Posterior vena cava (tissue), 2 donors: ENCODE measurements around the gene PLA2G4B. TPM values are rescaled to one million over a fixed set of nuclear protein-coding genes. Genes with fewer than 3 reads are reported as not detected.

Experiments used
- DNase-seq: peaks from one replicate; pipeline ENCODE4 v3.0.0-alpha.2; 2020; ENCODE audit warnings: low spot score
- intact Hi-C, 2 donors: fragments of 100-400 bp; cut with DNase I; formaldehyde crosslinking; loops; one replicate each; pipeline versions ENCODE4 v1.14.1 to v1.14.2; 2022 to 2023
- long read RNA-seq, 2 donors: library from polyadenylated mRNA; unstranded; transcript quantifications; one replicate each; pipeline ENCODE4 v2.0.0, GENCODE V29; 2020 to 2021
- total RNA-seq, 2 donors: library from RNA; stranded (reverse); fragmentation: NEBNext Ultra II Directional; extraction: Animal tissue kit (Norgen Biotek cat#: 25700); gene quantifications; one replicate each; pipeline ENCODE4 v1.2.1, GENCODE V29; 2021
- donor health status: DM: yes; HTN: yes; CAD: no.
- donor health status: DM: yes; HTN: yes; CAD: no.

The PLA2G4B gene, protein sequence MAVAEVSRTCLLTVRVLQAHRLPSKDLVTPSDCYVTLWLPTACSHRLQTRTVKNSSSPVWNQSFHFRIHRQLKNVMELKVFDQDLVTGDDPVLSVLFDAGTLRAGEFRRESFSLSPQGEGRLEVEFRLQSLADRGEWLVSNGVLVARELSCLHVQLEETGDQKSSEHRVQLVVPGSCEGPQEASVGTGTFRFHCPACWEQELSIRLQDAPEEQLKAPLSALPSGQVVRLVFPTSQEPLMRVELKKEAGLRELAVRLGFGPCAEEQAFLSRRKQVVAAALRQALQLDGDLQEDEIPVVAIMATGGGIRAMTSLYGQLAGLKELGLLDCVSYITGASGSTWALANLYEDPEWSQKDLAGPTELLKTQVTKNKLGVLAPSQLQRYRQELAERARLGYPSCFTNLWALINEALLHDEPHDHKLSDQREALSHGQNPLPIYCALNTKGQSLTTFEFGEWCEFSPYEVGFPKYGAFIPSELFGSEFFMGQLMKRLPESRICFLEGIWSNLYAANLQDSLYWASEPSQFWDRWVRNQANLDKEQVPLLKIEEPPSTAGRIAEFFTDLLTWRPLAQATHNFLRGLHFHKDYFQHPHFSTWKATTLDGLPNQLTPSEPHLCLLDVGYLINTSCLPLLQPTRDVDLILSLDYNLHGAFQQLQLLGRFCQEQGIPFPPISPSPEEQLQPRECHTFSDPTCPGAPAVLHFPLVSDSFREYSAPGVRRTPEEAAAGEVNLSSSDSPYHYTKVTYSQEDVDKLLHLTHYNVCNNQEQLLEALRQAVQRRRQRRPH
- total RNA-seq, result 1 to 10 TPM; 1.5 to 4.0 TPM
- long read RNA-seq, donor 1, result 0 reads
- long read RNA-seq, donor 2, result 0 reads

GRCh38 chr15:41838400-41838897, at the start of gene PLA2G4B:
Gene PLA2G4B (plus strand): TSS chr15:41838847. CDS start chr15:41838914, 67 bp downstream.
- DNase-seq, result no peak
- intact Hi-C loops, result loop anchor here in 1 of 2 donors (1.0 kb wide), 1 partner anchor 19 kb away; no protein-coding TSS in a partner anchor

GRCh38 chr15:41789236-41789635, 49.4 kb upstream of the PLA2G4B start:
- intact Hi-C loops, result no loop called here
- DNase-seq, result no peak

GRCh38 chr15:41789662-41790061, 49.0 kb upstream of the PLA2G4B start:
- intact Hi-C loops, result no loop called here

GRCh38 chr15:41790169-41790568, 48.5 kb upstream of the PLA2G4B start:
- intact Hi-C loops, result no loop called here
- DNase-seq, result no peak

More at GRCh38 chr15:41789662-41790061, 49.0 kb upstream of the PLA2G4B start:
- no peak for DNase-seq

GRCh38 chr15:41790756-41791546, 47.7 kb upstream of the PLA2G4B start:
- intact Hi-C loops, result no loop called here
- no peak for DNase-seq

DNA sequence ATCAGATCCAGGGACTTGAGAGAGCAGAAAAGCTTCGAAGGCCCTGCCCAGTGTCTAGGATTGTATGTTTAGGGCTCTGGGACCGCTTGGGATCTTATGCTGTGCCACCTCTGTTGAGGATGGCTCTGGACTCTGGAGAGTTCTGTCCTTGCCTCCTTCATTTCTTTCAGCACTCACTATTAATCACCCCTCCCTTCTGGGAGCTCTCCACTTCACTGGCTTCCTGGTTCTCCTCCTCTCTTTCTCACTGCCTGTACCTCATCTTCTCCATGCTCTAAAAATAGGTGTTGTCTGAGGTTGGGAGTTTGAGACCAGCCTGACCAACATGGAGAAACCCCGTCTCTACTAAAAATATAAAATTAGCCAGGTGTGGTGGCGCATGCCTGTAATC, 47.1 kb upstream of the PLA2G4B start:
- intact Hi-C loops, result no loop called here
- DNase-seq, result no peak

- no peak for DNase-seq
- intact Hi-C loops, result no loop called here
These were observed 46.5 kb upstream of the PLA2G4B start for GRCh38 chr15:41792000-41792637.

DNA sequence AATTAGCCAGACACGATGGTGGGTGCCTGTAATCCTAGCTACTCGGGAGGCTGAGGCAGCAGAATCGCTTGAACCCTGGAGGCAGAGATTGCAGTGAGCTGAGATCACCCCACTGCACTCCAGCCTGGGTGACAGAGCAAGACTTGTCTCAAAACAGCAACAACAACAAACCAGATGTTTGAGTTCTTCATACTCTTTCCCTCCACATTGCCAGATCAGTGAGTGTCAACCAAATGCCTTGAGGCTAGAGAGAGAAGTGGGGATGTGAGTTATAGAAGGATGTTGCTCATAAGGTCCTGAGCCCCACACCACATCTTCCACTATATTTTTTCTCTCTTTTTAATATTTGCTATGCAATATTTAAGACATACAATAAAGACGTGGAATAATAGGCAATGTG, 44.6 kb upstream of the PLA2G4B start:
- intact Hi-C loops, result no loop called here
- DNase-seq, result no peak

GRCh38 chr15:41795996-41796856, 42.4 kb upstream of the PLA2G4B start:
- intact Hi-C loops, result no loop called here
- DNase-seq, result no peak

GRCh38 chr15:41797201-41797944, 41.3 kb upstream of the PLA2G4B start:
- no peak for DNase-seq
- intact Hi-C loops, result no loop called here

- intact Hi-C loops, result no loop called here
- no peak for DNase-seq
These were observed 39.8 kb upstream of the PLA2G4B start for GRCh38 chr15:41798607-41799487.

DNA sequence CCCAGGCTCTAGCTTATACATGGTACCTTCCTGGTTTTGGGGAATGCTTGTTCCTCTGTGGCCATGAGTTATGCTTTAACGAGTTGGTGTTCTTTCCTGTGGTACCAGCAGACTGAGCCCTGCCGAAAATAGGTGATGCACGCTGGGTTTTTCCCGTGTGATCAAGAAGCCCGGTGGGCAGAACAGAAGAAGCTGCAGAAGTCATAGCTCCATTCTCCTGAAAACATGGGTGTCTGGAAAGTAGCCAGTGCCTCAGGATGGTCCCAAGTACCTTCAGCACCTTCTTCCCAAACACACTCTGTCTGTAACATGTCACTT, 39.2 kb upstream of the PLA2G4B start:
- DNase-seq, result no peak
- intact Hi-C loops, result no loop called here

DNA sequence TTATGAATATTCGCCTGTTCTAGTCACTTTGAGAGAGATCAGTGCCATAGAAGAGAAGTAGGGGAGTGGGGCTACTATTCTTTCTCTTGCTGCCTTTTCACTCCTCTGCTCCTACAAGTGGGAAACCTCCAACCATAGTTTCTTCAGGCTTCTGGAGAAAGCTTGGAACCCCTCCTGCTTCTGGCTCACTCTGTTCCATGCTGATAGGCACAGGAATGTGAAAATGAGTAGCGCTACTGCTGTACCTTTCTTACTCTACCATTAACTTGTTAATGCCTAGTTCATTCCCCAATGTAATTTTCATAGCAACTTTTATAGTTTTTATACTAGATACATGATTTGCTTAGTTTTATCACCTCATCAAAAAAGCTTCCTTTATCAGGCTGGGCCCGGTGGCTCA, 37.5 kb upstream of the PLA2G4B start:
- no peak for DNase-seq
- intact Hi-C loops, result no loop called here

- DNase-seq, result no peak
- intact Hi-C loops, result no loop called here
These were observed 36.7 kb upstream of the PLA2G4B start for GRCh38 chr15:41801850-41802455.

DNA sequence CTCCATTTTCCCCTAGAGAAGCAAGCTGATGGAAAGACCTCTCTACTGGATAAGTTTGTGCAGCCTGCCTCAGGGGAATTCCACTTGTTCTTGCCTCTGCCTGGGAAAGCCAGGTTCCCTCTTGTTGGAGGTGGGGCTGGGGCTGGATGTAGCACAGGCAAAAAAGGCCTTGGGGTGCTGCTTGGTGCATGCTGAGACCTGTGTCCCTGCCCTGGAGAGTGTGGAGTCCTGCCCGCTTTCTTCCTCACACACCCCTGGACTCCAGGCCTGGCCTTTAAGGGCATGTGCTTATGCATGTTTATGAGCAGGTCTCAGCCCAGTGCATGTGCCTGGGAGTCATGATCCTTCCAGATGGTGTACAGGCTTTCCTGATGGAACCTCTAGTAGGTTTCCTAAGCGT, 34.3 kb upstream of the PLA2G4B start:
- no peak for DNase-seq
- intact Hi-C loops, result no loop called here

DNA sequence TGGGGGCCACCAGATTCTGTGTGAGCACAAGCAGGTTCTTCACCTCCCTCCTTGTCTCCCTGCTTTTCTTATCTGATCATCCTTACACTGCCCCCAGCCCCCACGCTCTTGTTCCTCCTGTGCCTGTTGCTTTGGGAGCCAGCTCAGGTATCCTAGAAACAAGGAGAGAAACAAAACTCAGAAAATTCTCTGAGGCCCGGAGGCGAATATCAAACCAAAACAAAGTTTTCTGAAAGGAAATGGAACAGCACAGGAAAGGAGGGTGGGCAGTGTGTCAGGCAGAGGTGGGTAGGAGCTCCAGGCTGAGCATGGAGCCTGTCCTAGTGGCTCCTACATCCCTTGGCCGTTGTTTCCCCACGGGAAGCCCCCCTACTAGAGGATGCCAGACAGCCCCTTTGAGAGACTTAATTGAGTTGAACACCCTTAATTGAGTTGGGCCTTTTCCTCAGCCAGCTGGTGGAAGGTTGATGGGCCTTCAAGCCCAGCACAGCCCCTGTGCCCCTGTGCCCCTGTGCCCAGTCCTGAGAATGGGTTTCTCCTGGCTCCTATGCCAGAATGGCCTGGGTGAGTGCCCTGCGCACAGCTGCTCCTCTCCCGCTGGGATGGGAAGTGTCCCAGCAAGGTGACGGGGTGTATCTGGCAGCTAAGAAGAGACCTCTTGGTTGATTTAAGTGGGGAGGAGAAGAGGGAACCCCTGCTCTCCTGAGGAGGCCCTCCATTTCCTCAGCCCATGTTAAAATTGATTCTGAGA, 33.6 kb upstream of the PLA2G4B start:
- intact Hi-C loops, result no loop called here
- DNase-seq, result no peak
